ENCODE data around the gene DCTN5. TPM values are rescaled to one million over a fixed set of nuclear protein-coding genes. Genes with fewer than 3 reads are reported as not detected.

Gene DCTN5
- total and polyA plus RNA-seq, 12 donors = 7.9 to 67.8 (median 36.1) TPM

GRCh38 chr16:23724096-23724784 lies 83.0 kb downstream of the DCTN5 start:
- 65 to 76% (median 73%) methylated on average over 8 of the region's 8 CpGs for WGBS, 4 donors
- no peak for DNase-seq
- TF ChIP-seq POLR2A (IDR thresholded peaks at IDR 0.05) (no peak), CTCF (IDR thresholded peaks at IDR 0.05) (no peak)
- Histone ChIP-seq H3K36me3 (replicated peaks in 1 of 2) (no peaks in the 10 kb centered on the region), H3K9me3 (replicated peaks in 1 of 3) (no peaks in the 10 kb centered on the region), H3K27ac (no peak overlapping the region), H3K4me1 (replicated peaks in 1 of 2) (no peaks in the 10 kb centered on the region), H3K4me3 (no peak overlapping the region), H3K27me3 (no peaks in the 10 kb centered on the region)
- intact Hi-C loops (cut with DNase I) = no loop called here

DNA sequence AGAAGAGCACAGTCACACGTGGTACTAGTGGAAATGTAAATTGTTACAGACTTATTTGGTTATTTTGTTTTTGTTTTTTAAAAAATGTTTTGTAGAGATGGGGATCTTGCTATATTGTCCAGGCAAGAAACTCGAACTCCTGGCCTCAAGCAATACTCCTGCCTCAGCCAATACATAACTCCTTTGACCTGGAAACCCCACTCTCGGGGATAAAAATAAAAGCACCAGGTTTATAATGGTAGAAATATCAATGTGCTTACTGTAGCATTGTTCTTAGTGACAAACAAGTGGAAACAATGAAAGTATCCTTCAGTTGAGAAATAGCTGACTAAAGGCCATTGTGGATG lies 83.5 kb downstream of the DCTN5 start:
- 56 to 73% (median 68%) methylated on average over 3 of the region's 3 CpGs for WGBS, 4 donors
- no peaks in the 10 kb centered on the region for H3K27me3 ChIP-seq
- no peaks in the 10 kb centered on the region for H3K36me3 ChIP-seq (replicated peaks in 1 of 2)
- no peaks in the 10 kb centered on the region for H3K4me1 ChIP-seq (replicated peaks in 1 of 2)
- DNase-seq = no peak
- H3K4me3 ChIP-seq = no peak overlapping the region
- no peak overlapping the region for H3K27ac ChIP-seq
- intact Hi-C loops (cut with DNase I) = no loop called here
- no peak for TF ChIP-seq POLR2A (IDR thresholded peaks at IDR 0.05)
- TF ChIP-seq CTCF (IDR thresholded peaks at IDR 0.05) = no peak
- H3K9me3 ChIP-seq (replicated peaks in 1 of 3) = no peaks in the 10 kb centered on the region

DNA sequence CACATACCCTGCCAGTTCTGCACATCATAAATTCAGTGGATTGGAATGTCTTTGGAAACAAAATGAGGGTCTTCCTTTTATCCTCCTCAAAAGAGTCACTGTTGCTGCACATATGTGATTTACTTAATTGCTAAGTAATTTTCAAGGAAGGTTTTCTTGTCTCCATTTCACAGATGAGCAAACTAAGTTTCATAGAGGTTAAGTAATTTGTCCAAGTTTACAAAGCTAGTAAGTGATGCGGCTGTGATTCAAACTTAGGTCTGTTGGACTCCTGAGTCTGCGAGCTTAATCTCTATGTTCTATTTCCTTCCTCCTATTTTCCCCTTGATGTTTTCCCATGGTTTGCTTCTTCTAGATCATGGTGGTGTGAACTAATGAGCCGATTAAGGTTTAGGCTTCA lies 85.4 kb downstream of the DCTN5 start:
- intact Hi-C loops (cut with DNase I) = no loop called here
- TF ChIP-seq CTCF (IDR thresholded peaks at IDR 0.05) = no peak
- no peak for TF ChIP-seq POLR2A (IDR thresholded peaks at IDR 0.05)
- no peaks in the 10 kb centered on the region for H3K4me1 ChIP-seq (replicated peaks in 1 of 2)

More for the DNA sequence above, 85.4 kb downstream of the DCTN5 start:
- no peak for DNase-seq
- H3K27me3 ChIP-seq = no peaks in the 10 kb centered on the region
- no peak overlapping the region for H3K27ac ChIP-seq
- 87 to 93% (median 89%) methylated on average over 3 of the region's 3 CpGs for WGBS, 4 donors
- no peak overlapping the region for H3K4me3 ChIP-seq
- H3K36me3 ChIP-seq (replicated peaks in 1 of 2) = no peaks in the 10 kb centered on the region
- H3K9me3 ChIP-seq (replicated peaks in 1 of 3) = no peaks in the 10 kb centered on the region

Other genes with a start within 250 kb of the DCTN5 start
- gene COG7, start 188.3 kb upstream of the DCTN5 start, total RNA-seq = 10 to 100 TPM; 10.7 to 25.7 (median 20.9) TPM
- 10 to 100 TPM; 19.2 to 50.1 (median 37.3) TPM for gene COG7, start 188.3 kb upstream of the DCTN5 start, polyA plus RNA-seq
- gene GGA2, start 131.0 kb upstream of the DCTN5 start, total RNA-seq = 100 to 1,000 TPM in 7 of 9 donors, 10 to 100 TPM in 2; 57.4 to 143 (median 117) TPM
- gene GGA2, start 131.0 kb upstream of the DCTN5 start, polyA plus RNA-seq = 100 to 1,000 TPM in 1 of 3 donors, 10 to 100 TPM in 2; 37.7 to 129 (median 66.5) TPM
- gene EARS2, start 84.1 kb upstream of the DCTN5 start, total RNA-seq = 10 to 100 TPM; 20.0 to 85.7 (median 29.5) TPM
- gene EARS2, start 84.1 kb upstream of the DCTN5 start, polyA plus RNA-seq = 10 to 100 TPM; 30.0 to 44.6 (median 38.4) TPM
- 100 to 1,000 TPM in 3 of 9 donors, 10 to 100 TPM in 6; 58.5 to 151 (median 94.5) TPM for gene UBFD1, start 83.7 kb upstream of the DCTN5 start, total RNA-seq
- gene UBFD1, start 83.7 kb upstream of the DCTN5 start, polyA plus RNA-seq = 10 to 100 TPM in 2 of 3 donors, 1 to 10 TPM in 1; 9.5 to 65.8 (median 10.9) TPM
- 100 to 1,000 TPM; 103 to 306 (median 137) TPM for gene NDUFAB1, start 45.1 kb upstream of the DCTN5 start, total RNA-seq
- gene NDUFAB1, start 45.1 kb upstream of the DCTN5 start, polyA plus RNA-seq = 100 to 1,000 TPM in 1 of 3 donors, 10 to 100 TPM in 2; 67.6 to 170 (median 81.6) TPM
- gene PALB2, start 156 bp upstream of the DCTN5 start, total RNA-seq = 10 to 100 TPM in 4 of 9 donors, 1 to 10 TPM in 5; 2.8 to 12.9 (median 9.8) TPM
- gene PALB2, start 156 bp upstream of the DCTN5 start, polyA plus RNA-seq = 10 to 100 TPM in 2 of 3 donors, 1 to 10 TPM in 1; 9.6 to 16.4 (median 11.8) TPM
- gene PLK1, start 37.4 kb downstream of the DCTN5 start, total RNA-seq = 1 to 10 TPM in 7 of 9 donors, under 1 TPM in 2; 0.18 to 4.8 (median 3.0) TPM
- gene PLK1, start 37.4 kb downstream of the DCTN5 start, polyA plus RNA-seq = 1 to 10 TPM; 1.2 to 2.8 (median 2.6) TPM
- gene ERN2, start 71.8 kb downstream of the DCTN5 start, total RNA-seq = 1 to 10 TPM in 4 of 9 donors, under 1 TPM in 4, not detected in 1; 0.20 to 2.7 (median 1.2) TPM
- gene ERN2, start 71.8 kb downstream of the DCTN5 start, polyA plus RNA-seq = 1 to 10 TPM in 2 of 3 donors, under 1 TPM in 1; 0.60 to 1.5 (median 1.3) TPM
- gene CHP2, start 113.6 kb downstream of the DCTN5 start, total RNA-seq = 1 to 10 TPM in 1 of 9 donors, under 1 TPM in 1, not detected in 7; 0.07 to 1.4 TPM
- under 1 TPM in 2 of 3 donors, not detected in 1; 0.07 to 0.16 TPM for gene CHP2, start 113.6 kb downstream of the DCTN5 start, polyA plus RNA-seq
- gene PRKCB, start 194.5 kb downstream of the DCTN5 start, total RNA-seq = 1 to 10 TPM in 8 of 9 donors, under 1 TPM in 1; 0.72 to 8.0 (median 4.2) TPM
- gene PRKCB, start 194.5 kb downstream of the DCTN5 start, polyA plus RNA-seq = 1 to 10 TPM in 2 of 3 donors, under 1 TPM in 1; 0.54 to 1.7 (median 1.5) TPM

Data from adrenal gland (tissue), 12 donors.